H1 (cell line): ENCODE measurements around the gene KATNAL2. TPM values are rescaled to one million over a fixed set of nuclear protein-coding genes. Genes with fewer than 3 reads are reported as not detected.

Experiments
- CTCF ChIA-PET: fragments of 300-600 bp; sonication (Branson Sonifier 250); formaldehyde crosslinking; loops from one replicate; lab custom pipeline; 2021; ENCODE audit not compliant: partially characterized antibody; lab: Charles Lee
- POLR2A ChIA-PET: fragments of 300-600 bp; sonication (Branson Sonifier 250); formaldehyde crosslinking; loops from one replicate; lab custom pipeline; 2021; ENCODE audit warnings: inconsistent platforms; ENCODE audit not compliant: partially characterized antibody; lab: Charles Lee
- DNase-seq, 2 experiments: peaks; one replicate each; pipeline versions ENCODE4 v3.0.0 to v3.0.0-alpha.2; 2010 to 2022; ENCODE audit warnings: low spot score in 2 of 2, low read depth in 1 of 2, mixed read lengths in 1 of 2
- FAIRE-seq: peaks from 2 replicates; lab custom pipeline; 2011; peaks lifted over from hg19 to GRCh38; lab: Jason Lieb, UNC
- H2AFZ ChIP-seq: 2 replicates; pipeline ENCODE4 v1.8.1; 2012; ENCODE audit warnings: low read length, inconsistent platforms
- H2AK5ac ChIP-seq: 2 replicates; pipeline ENCODE4 v1.6.1; 2013; ENCODE audit warnings: low read depth, low read length
- H2BK120ac ChIP-seq: replicated peaks from 2 replicates; pipeline ENCODE3; 2013; ENCODE audit warnings: low read depth, low read length, inconsistent platforms
- H2BK12ac ChIP-seq: 2 replicates; pipeline ENCODE4 v1.6.1; 2013; ENCODE audit warnings: low read depth, low read length
- H2BK15ac ChIP-seq: 2 replicates; pipeline ENCODE4 v1.6.1; 2013; ENCODE audit warnings: low read length
- H2BK20ac ChIP-seq: 2 replicates; pipeline ENCODE4 v1.6.1; 2013; ENCODE audit warnings: low read length
- H2BK5ac ChIP-seq: 2 replicates; pipeline ENCODE4 v1.6.1; 2013; ENCODE audit warnings: low read depth, low read length
- H3K14ac ChIP-seq: 2 replicates; pipeline ENCODE4 v1.6.1; 2013; ENCODE audit warnings: inconsistent platforms; ENCODE audit not compliant: insufficient read length
- H3K18ac ChIP-seq: 2 replicates; pipeline ENCODE4 v1.6.1; 2013; ENCODE audit warnings: low read length; ENCODE audit errors: extremely low read depth
- H3K23ac ChIP-seq: 2 replicates; pipeline ENCODE4 v1.6.1; 2013; ENCODE audit warnings: inconsistent platforms; ENCODE audit not compliant: insufficient read length
- H3K23me2 ChIP-seq: 2 replicates; pipeline ENCODE4 v1.6.1; 2013; ENCODE audit warnings: low read depth, low read length
- H3K27ac ChIP-seq: 2 replicates; pipeline ENCODE4 v1.6.1; 2011; ENCODE audit warnings: low read depth, low read length, inconsistent platforms
- H3K27me3 ChIP-seq, 4 experiments: replicated peaks in 1 of 4; 1 replicate in 1 of 4; 2 replicates in 3 of 4; pipeline versions ENCODE4 v1.6.1 to v1.8.1; 2011 to 2013; ENCODE audit warnings: low read length in 3 of 4, mild to moderate bottlenecking in 3 of 4, inconsistent platforms in 2 of 4, mixed read lengths in 2 of 4, moderate library complexity in 1 of 4; ENCODE audit not compliant: control insufficient read depth in 3 of 4, insufficient read depth in 3 of 4; ENCODE audit errors: extremely low read depth in 1 of 4
- H3K36me3 ChIP-seq, 4 experiments: 2 replicates each; pipeline versions ENCODE4 v1.6.1 to v1.8.1; 2011 to 2013; ENCODE audit warnings: mild to moderate bottlenecking in 4 of 4, low read length in 3 of 4, moderate library complexity in 2 of 4, control low read depth in 1 of 4, inconsistent platforms in 1 of 4; ENCODE audit not compliant: insufficient read depth in 4 of 4, control insufficient read depth in 2 of 4
- H3K4ac ChIP-seq: replicated peaks from 2 replicates; pipeline ENCODE3; 2013; ENCODE audit warnings: low read length, low read depth, mixed read lengths, inconsistent platforms; ENCODE audit not compliant: insufficient read length
- H3K4me1 ChIP-seq, 4 experiments: replicated peaks in 1 of 4; 1 replicate in 1 of 4; 2 replicates in 3 of 4; pipeline versions ENCODE4 v1.6.1 to v1.8.1; 2011 to 2013; ENCODE audit warnings: low read length in 3 of 4, inconsistent platforms in 2 of 4, mixed read lengths in 1 of 4; ENCODE audit not compliant: insufficient read depth in 4 of 4, control insufficient read depth in 3 of 4
- H3K4me2 ChIP-seq, 2 experiments: 2 replicates each; pipeline versions ENCODE4 v1.6.1 to v1.8.1; 2011 to 2013; ENCODE audit warnings: low read depth in 2 of 2, low read length in 2 of 2, control low read depth in 1 of 2, inconsistent platforms in 1 of 2, mild to moderate bottlenecking in 1 of 2; ENCODE audit not compliant: insufficient read depth in 1 of 2
- H3K4me3 ChIP-seq, 4 experiments: fragments of 200-600, 300-600 bp in 1 of 4; sonication (generic), shearing (Covaris generic), sonication (Bioruptor Twin) in 1 of 4; 2 replicates each; pipeline versions ENCODE4 v1.5.1 to v1.8.1; 2011 to 2016; ENCODE audit warnings: low read length in 4 of 4, low read depth in 3 of 4, control low read depth in 2 of 4, inconsistent platforms in 2 of 4, mild to moderate bottlenecking in 2 of 4, mixed read lengths in 1 of 4, moderate library complexity in 1 of 4; ENCODE audit not compliant: insufficient read depth in 2 of 4; ENCODE audit errors: extremely low read depth in 1 of 4
- H3K56ac ChIP-seq: replicated peaks from 2 replicates; pipeline ENCODE3; 2013; ENCODE audit warnings: low read depth, mild to moderate bottlenecking, mixed read lengths, low read length, inconsistent platforms; ENCODE audit not compliant: insufficient read length
- H3K79me1 ChIP-seq: 2 replicates; pipeline ENCODE4 v1.6.1; 2013; ENCODE audit warnings: low read depth, low read length, control low read depth
- H3K79me2 ChIP-seq, 2 experiments: 2 replicates each; pipeline versions ENCODE4 v1.6.1 to v1.8.1; 2012 to 2013; ENCODE audit warnings: low read length in 2 of 2, mild to moderate bottlenecking in 2 of 2, inconsistent platforms in 1 of 2; ENCODE audit not compliant: insufficient read depth in 2 of 2, control insufficient read depth in 1 of 2
- H3K9ac ChIP-seq, 4 experiments: replicated peaks in 1 of 4; 1 replicate in 1 of 4; 2 replicates in 3 of 4; pipeline versions ENCODE4 v1.6.1 to v1.8.1; 2011 to 2013; ENCODE audit warnings: low read depth in 3 of 4, low read length in 3 of 4, control low read depth in 2 of 4, mild to moderate bottlenecking in 2 of 4, moderate library complexity in 2 of 4, inconsistent platforms in 1 of 4; ENCODE audit errors: extremely low read depth in 1 of 4
- H3K9me3 ChIP-seq, 2 experiments: 2 replicates each; pipeline versions ENCODE4 v1.6.1 to v1.8.1; 2012 to 2013; ENCODE audit warnings: mild to moderate bottlenecking in 2 of 2, moderate library complexity in 2 of 2, control low read depth in 1 of 2, inconsistent platforms in 1 of 2, low read depth in 1 of 2, low read length in 1 of 2, mixed read lengths in 1 of 2; ENCODE audit not compliant: insufficient read depth in 2 of 2
- H4K20me1 ChIP-seq, 2 experiments: replicated peaks in 1 of 2; 2 replicates each; pipeline versions ENCODE3 to v1.8.1; 2011 to 2013; ENCODE audit warnings: inconsistent platforms in 2 of 2, low read length in 2 of 2, mild to moderate bottlenecking in 1 of 2; ENCODE audit not compliant: insufficient read depth in 2 of 2, control insufficient read depth in 1 of 2
- H4K5ac ChIP-seq: 2 replicates; pipeline ENCODE4 v1.6.1; 2013; ENCODE audit warnings: low read length, low read depth, mixed read lengths, inconsistent platforms; ENCODE audit not compliant: insufficient read length
- H4K8ac ChIP-seq: 2 replicates; pipeline ENCODE4 v1.8.0; 2013; ENCODE audit warnings: mild to moderate bottlenecking, moderate library complexity, low read length, inconsistent platforms; ENCODE audit not compliant: insufficient read depth; ENCODE audit errors: extremely low read depth
- H4K91ac ChIP-seq: replicated peaks from 2 replicates; pipeline ENCODE3; 2013; ENCODE audit warnings: low read length, mixed read lengths, inconsistent platforms; ENCODE audit not compliant: insufficient read length
- ATF3 ChIP-seq: IDR thresholded peaks from 2 replicates; pipeline ENCODE4 v1.6.1; 2011; ENCODE audit warnings: low read depth, mild to moderate bottlenecking, low read length; ENCODE audit not compliant: insufficient read depth
- CTCF ChIP-seq, 3 experiments: IDR thresholded peaks; 1 replicate in 2 of 3; 2 replicates in 1 of 3; pipeline versions ENCODE4 v1.5.1 to v1.6.1; 2011; ENCODE audit warnings: low read length in 3 of 3, mild to moderate bottlenecking in 3 of 3, inconsistent platforms in 2 of 3, low read depth in 1 of 3, moderate library complexity in 1 of 3; ENCODE audit not compliant: insufficient read depth in 1 of 3; ENCODE audit errors: control extremely low read depth in 1 of 3
- E2F6 ChIP-seq: IDR thresholded peaks from 2 replicates; pipeline ENCODE4 v1.6.1; 2012; ENCODE audit warnings: inconsistent platforms
- NANOG ChIP-seq: IDR thresholded peaks from 2 replicates; pipeline ENCODE4 v1.6.1; 2011; ENCODE audit warnings: low read length, low read depth, mild to moderate bottlenecking, inconsistent platforms; ENCODE audit not compliant: insufficient read depth, poor library complexity, severe bottlenecking
- RAD21 ChIP-seq, 2 experiments: IDR thresholded peaks in 1 of 2; conservative IDR thresholded peaks in 1 of 2; 2 replicates each; pipeline ENCODE4 v1.6.1; 2011; ENCODE audit warnings: low read depth in 2 of 2, low read length in 2 of 2, improper control_type of control experiment in 1 of 2, inconsistent platforms in 1 of 2, mild to moderate bottlenecking in 1 of 2, moderate library complexity in 1 of 2
- SP1 ChIP-seq: IDR thresholded peaks from 2 replicates; pipeline ENCODE4 v1.6.1; 2011; ENCODE audit warnings: low read depth, low read length
- YY1 ChIP-seq: IDR thresholded peaks from 2 replicates; pipeline ENCODE4 v1.6.1; 2011; ENCODE audit warnings: low read depth, mild to moderate bottlenecking, low read length
- WGBS, 2 experiments: shearing (Covaris generic) in 1 of 2; methylation state at CpG; one replicate each; pipeline versions ENCODE4 v1.1.6 to v1.1.7; 2013 to 2015; ENCODE audit warnings: low lambda C conversion rate in 2 of 2, mixed read lengths in 2 of 2, inconsistent platforms in 1 of 2, low coverage in 1 of 2, missing lambda C conversion rate in 1 of 2; ENCODE audit not compliant: insufficient replicate concordance in 2 of 2, insufficient coverage in 1 of 2, insufficient read length in 1 of 2; ENCODE audit errors: extremely low coverage in 1 of 2, missing lambda C conversion rate in 1 of 2; 5-methylcytosine and 5-hydroxymethylcytosine counted together
- polyA plus RNA-seq, 7 experiments: library from polyadenylated mRNA; depleted of rRNA in 3 of 7; stranded (reverse) in 5 of 7; unstranded in 2 of 7; fragments of >200 nt in 5 of 7; fragments of 200-250 nt in 2 of 7; gene quantifications; 1 replicate in 5 of 7; 2 replicates in 1 of 7; 4 replicates in 1 of 7; pipeline versions ENCODE4 v1.2.1 to v1.2.3, GENCODE V29; 2011 to 2013; ENCODE audit warnings: missing spikeins in 2 of 7, mixed read lengths in 2 of 7
- total RNA-seq: library from RNA; stranded (reverse); fragmentation: NEBNext Ultra II Directional; extraction: Animal tissue kit (Norgen Biotek cat#: 25700); gene quantifications from 2 replicates; pipeline ENCODE4 v1.2.1, GENCODE V29; 2021

KATNAL2 gene
- total and polyA plus RNA-seq, 2 of the 8 experiments (the other 6 are each of a cell fraction or from before 2014, with no cell fraction given) = 10.0 to 15.2 TPM

- H3K4me2 ChIP-seq = no peak overlapping the region
- ChIA-PET CTCF (interaction anchor here (0.7 to 1.9 kb wide), 7 partner anchors 9 to 347 kb away, joined by 3 to 7 read pairs (median 3); no protein-coding TSS in a partner anchor), POLR2A (no interaction called here)
- no peak overlapping the region for H2BK5ac ChIP-seq
- no peaks in the 10 kb centered on the region for H3K79me2 ChIP-seq
- H3K79me1 ChIP-seq = no peaks in the 10 kb centered on the region
- no peak overlapping the region for H4K8ac ChIP-seq
- H3K23me2 ChIP-seq = no peaks in the 10 kb centered on the region
- H3K4me3 ChIP-seq = no peak overlapping the region
- no peaks in the 10 kb centered on the region for H3K27me3 ChIP-seq
- no peak overlapping the region for H3K4ac ChIP-seq
- 70% methylated on average over 2 of the region's 2 CpGs; no CpG with 5 or more reads in 1 of the 2 experiments for WGBS, 2 experiments
- H2BK15ac ChIP-seq = no peak overlapping the region
- no peaks in the 10 kb centered on the region for H3K9me3 ChIP-seq
- H2AK5ac ChIP-seq = no peak overlapping the region
- DNase-seq (no peak), FAIRE-seq (peak; percentile 87)
- H3K14ac ChIP-seq = no peak overlapping the region
- H3K36me3 ChIP-seq = no peaks in the 10 kb centered on the region
- no peak overlapping the region for H2BK120ac ChIP-seq
- H3K27ac ChIP-seq = no peak overlapping the region
- no peak overlapping the region for H4K5ac ChIP-seq
- H3K23ac ChIP-seq = no peak overlapping the region
- no peak overlapping the region for H3K9ac ChIP-seq
- H4K91ac ChIP-seq = no peak overlapping the region
- H2AFZ ChIP-seq = no peak overlapping the region
- no peak overlapping the region for H3K18ac ChIP-seq
- H4K20me1 ChIP-seq = no peaks in the 10 kb centered on the region
- TF ChIP-seq SP1 = no peak
- peak; percentile 48 to 59 for TF ChIP-seq RAD21 (IDR thresholded peaks at IDR 0.05 in 1 of 2, conservative IDR thresholded peaks at IDR 0.05 in 1 of 2; ENCODE audit: low read depth in 2 of 2, low read length in 2 of 2)
- peak; percentile 78; the same call in 1 of the 2 replicates for TF ChIP-seq YY1
- no peak for TF ChIP-seq E2F6
- no peak for TF ChIP-seq ATF3
- TF ChIP-seq CTCF (IDR thresholded peaks at IDR 0.05; ENCODE audit: control extremely low read depth in 1 of 3, insufficient read depth in 1 of 3, low read depth in 1 of 3, low read length in 3 of 3) = peak in 2 of 3 experiments; percentile 60 to 73; a peak in 3 of 4 replicates
- TF ChIP-seq NANOG = no peak
- TF ChIP-seq, all 59 proteins: peak for 3
- Histone ChIP-seq H3K56ac (no peak overlapping the region), H2BK12ac (no peak overlapping the region), H3K4me1 (peaks cover 0 to 5% (median under 1%) of the 10 kb centered on the region in 4 experiments; a peak in 2 of 7 replicates), H2BK20ac (no peak overlapping the region)
Observed at GRCh38 chr18:47036298-47036874, 119.0 kb downstream of the KATNAL2 start.
